Panc1 (cell line): Measurements from ENCODE around the gene PINK1. TPM values are rescaled to one million over a fixed set of nuclear protein-coding genes. Genes with fewer than 3 reads are reported as not detected.
A peak's percentile ranks its signal among the peaks of the same experiment; 100 is the strongest.

Experiments
- ATAC-seq: fragments of 200-7000 bp; cut with Tn5 transposase; 2 replicates; pipeline ENCODE4 v1.9.1; 2020; ENCODE audit warnings: mild to moderate bottlenecking, moderate library complexity
- BruUV-seq: library from RNA; stranded (reverse); fragments of 400-500 nt; replicated peaks from 2 replicates; lab custom pipeline; 2021; lab: Mats Ljungman, UMichigan
- CTCF ChIA-PET: fragments of 300-600 bp; sonication (Branson Sonifier 250); formaldehyde crosslinking; loops from one replicate; lab custom pipeline; 2022; ENCODE audit warnings: antibody characterized with exemption; lab: Charles Lee
- POLR2A ChIA-PET: fragments of 300-600 bp; sonication (Branson Sonifier 250); formaldehyde crosslinking; loops from one replicate; lab custom pipeline; 2022; ENCODE audit warnings: antibody characterized with exemption; lab: Charles Lee
- DNase-seq: peaks from one replicate; pipeline ENCODE4 v3.0.0-alpha.2; 2010; ENCODE audit warnings: low read depth, low spot score
- H3K27ac ChIP-seq: 2 replicates; pipeline ENCODE4 v1.5.1; 2011; ENCODE audit warnings: mild to moderate bottlenecking, low read length, inconsistent platforms
- H3K27me3 ChIP-seq: fragments of 200-500 bp; sonication (Bioruptor generic); 2 replicates; pipeline ENCODE4 v1.6.0; 2014; ENCODE audit warnings: low read length, inconsistent platforms; ENCODE audit not compliant: control insufficient read depth, insufficient read depth
- H3K36me3 ChIP-seq: fragments of 200-500 bp; sonication (Bioruptor generic); 2 replicates; pipeline ENCODE4 v1.5.1; 2014; ENCODE audit warnings: inconsistent platforms, mild to moderate bottlenecking, low read length, moderate library complexity; ENCODE audit not compliant: control insufficient read depth, insufficient read depth
- H3K4me1 ChIP-seq: 2 replicates; pipeline ENCODE4 v1.5.1; 2011; ENCODE audit warnings: inconsistent platforms, mild to moderate bottlenecking, low read length, moderate library complexity; ENCODE audit not compliant: control insufficient read depth, insufficient read depth
- H3K4me3 ChIP-seq, 2 experiments: 2 replicates each; pipeline ENCODE4 v1.5.1; 2011 to 2012; ENCODE audit warnings: low read depth in 2 of 2, low read length in 2 of 2, mild to moderate bottlenecking in 2 of 2, inconsistent platforms in 1 of 2, moderate library complexity in 1 of 2
- H3K9me3 ChIP-seq: fragments of 200-500 bp; sonication (Bioruptor generic); 2 replicates; pipeline ENCODE4 v1.5.1; 2014; ENCODE audit warnings: low read depth, mild to moderate bottlenecking, inconsistent platforms, low read length, moderate library complexity; ENCODE audit not compliant: control insufficient read depth, insufficient read depth
- POLR2AphosphoS5 ChIP-seq: IDR thresholded peaks from 2 replicates; pipeline ENCODE4 v1.6.1; 2012; ENCODE audit warnings: mild to moderate bottlenecking, low read depth, low read length, moderate library complexity
- REST ChIP-seq, 2 experiments: IDR thresholded peaks; 2 replicates each; pipeline ENCODE4 v1.6.1; 2011 to 2012; ENCODE audit warnings: low read depth in 2 of 2, control low read depth in 1 of 2, low read length in 1 of 2, mild to moderate bottlenecking in 1 of 2, moderate library complexity in 1 of 2; ENCODE audit not compliant: insufficient read depth in 1 of 2
- SIN3A ChIP-seq: IDR thresholded peaks from 2 replicates; pipeline ENCODE4 v1.6.1; 2012; ENCODE audit warnings: low read depth, mild to moderate bottlenecking, low read length, moderate library complexity, borderline replicate concordance; ENCODE audit not compliant: insufficient read depth
- TCF7L2 ChIP-seq: IDR thresholded peaks from 2 replicates; pipeline ENCODE4 v1.6.1; 2011; ENCODE audit warnings: mild to moderate bottlenecking, low read depth, low read length, inconsistent platforms
- in situ Hi-C: cut with HindIII; loops from 2 replicates; pipeline ENCODE4 v1.10.0; 2016; ENCODE audit warnings: low sequenced_read_pairs, low pct_unique_long_range_greater_than_20kb
- intact Hi-C: fragments of 100-400 bp; cut with micrococcal nuclease; formaldehyde crosslinking; loops from one replicate; pipeline ENCODE4 v1.10.0; 2022; ENCODE audit not compliant: unreplicated experiment
- total RNA-seq: library from RNA; stranded (reverse); gene quantifications from one replicate; pipeline ENCODE4 v1.2.1, GENCODE V29; 2021; ENCODE audit not compliant: unreplicated experiment
- TF ChIP-seq, protein P1 (sequence below): fragments of 450-650 bp; IDR thresholded peaks from 2 replicates; pipeline ENCODE4 v1.5.1; 2017; ENCODE audit warnings: mild to moderate bottlenecking

Gene PINK1
- total RNA-seq, 1 experiment from 2014 or later: 32.1 TPM

- peaks cover 3% of the 10 kb centered on the region; the same call in 1 of the 2 replicates for H3K4me1 ChIP-seq
- intact Hi-C loops (no loop called here), in situ Hi-C loops (no loop called here)
- H3K4me3 ChIP-seq: 0 out of 4 replicates have a peak overlapping the region, but pooled peaks of 1 of the 2 experiments have one; percentile 4
- CTCF ChIA-PET: no interaction called here
- H3K36me3 ChIP-seq: no peaks in the 10 kb centered on the region
- DNase-seq (no peak), ATAC-seq (peak; percentile 50; the same call in 1 of the 2 replicates)
- no peak for TF ChIP-seq SIN3A
- TF ChIP-seq, protein P1, sequence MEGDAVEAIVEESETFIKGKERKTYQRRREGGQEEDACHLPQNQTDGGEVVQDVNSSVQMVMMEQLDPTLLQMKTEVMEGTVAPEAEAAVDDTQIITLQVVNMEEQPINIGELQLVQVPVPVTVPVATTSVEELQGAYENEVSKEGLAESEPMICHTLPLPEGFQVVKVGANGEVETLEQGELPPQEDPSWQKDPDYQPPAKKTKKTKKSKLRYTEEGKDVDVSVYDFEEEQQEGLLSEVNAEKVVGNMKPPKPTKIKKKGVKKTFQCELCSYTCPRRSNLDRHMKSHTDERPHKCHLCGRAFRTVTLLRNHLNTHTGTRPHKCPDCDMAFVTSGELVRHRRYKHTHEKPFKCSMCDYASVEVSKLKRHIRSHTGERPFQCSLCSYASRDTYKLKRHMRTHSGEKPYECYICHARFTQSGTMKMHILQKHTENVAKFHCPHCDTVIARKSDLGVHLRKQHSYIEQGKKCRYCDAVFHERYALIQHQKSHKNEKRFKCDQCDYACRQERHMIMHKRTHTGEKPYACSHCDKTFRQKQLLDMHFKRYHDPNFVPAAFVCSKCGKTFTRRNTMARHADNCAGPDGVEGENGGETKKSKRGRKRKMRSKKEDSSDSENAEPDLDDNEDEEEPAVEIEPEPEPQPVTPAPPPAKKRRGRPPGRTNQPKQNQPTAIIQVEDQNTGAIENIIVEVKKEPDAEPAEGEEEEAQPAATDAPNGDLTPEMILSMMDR: no peak
- TF ChIP-seq POLR2AphosphoS5: no peak
- TF ChIP-seq TCF7L2: no peak
- no peak for TF ChIP-seq REST (IDR thresholded peaks at IDR 0.05; ENCODE audit: insufficient read depth in 1 of 2, low read depth in 2 of 2, low read length in 1 of 2)
- BruUV-seq: no TSS peak
- H3K9me3 ChIP-seq: no peaks in the 10 kb centered on the region
- no peaks in the 10 kb centered on the region for H3K27me3 ChIP-seq
- POLR2A ChIA-PET: interaction anchor here (0.6 kb wide), 1 partner anchor 148 kb away, joined by 3 read pairs; no protein-coding TSS in a partner anchor
- H3K27ac ChIP-seq: no peak overlapping the region
These were observed 43.7 kb upstream of the PINK1 start for GRCh38 chr1:20589331-20590278.

DNA sequence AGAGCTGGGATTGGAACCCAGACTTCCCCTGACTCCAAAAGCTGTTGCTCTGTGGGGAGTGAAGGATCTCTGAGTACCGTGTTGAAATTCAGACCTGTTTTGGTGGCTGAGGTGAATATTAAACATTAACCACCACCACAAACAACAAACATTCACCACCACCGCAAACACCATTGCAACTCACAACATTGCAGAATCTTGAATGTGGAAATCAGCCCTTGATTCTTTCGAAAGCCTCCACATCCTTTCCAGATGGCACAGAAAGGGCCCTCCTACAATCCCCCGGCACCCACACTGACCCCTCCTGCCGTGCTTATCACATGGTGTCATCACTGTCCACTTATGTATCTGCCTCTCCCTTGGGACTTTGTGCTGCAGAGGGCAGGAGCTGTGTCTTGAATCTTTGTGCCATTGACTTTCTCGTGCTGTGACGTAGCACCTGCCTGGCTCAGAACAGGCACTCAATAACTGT is 42.9 kb upstream of the PINK1 start:
- POLR2A ChIA-PET: interaction anchor here (0.6 kb wide), 1 partner anchor 149 kb away, joined by 3 read pairs; no protein-coding TSS in a partner anchor
- Histone ChIP-seq H3K27me3 (no peaks in the 10 kb centered on the region), H3K4me3 (no peak overlapping the region), H3K27ac (no peak overlapping the region), H3K4me1 (peaks cover 3% of the 10 kb centered on the region; the same call in 1 of the 2 replicates), H3K9me3 (no peaks in the 10 kb centered on the region), H3K36me3 (no peaks in the 10 kb centered on the region)
- no TSS peak for BruUV-seq
- no peak for ATAC-seq
- DNase-seq: no peak
- TF ChIP-seq TCF7L2: no peak
- TF ChIP-seq REST (IDR thresholded peaks at IDR 0.05; ENCODE audit: insufficient read depth in 1 of 2, low read depth in 2 of 2, low read length in 1 of 2): no peak
- no peak for TF ChIP-seq SIN3A
- TF ChIP-seq, protein P1: no peak
- intact Hi-C loops (no loop called here), in situ Hi-C loops (no loop called here)
- CTCF ChIA-PET: no interaction called here
